Activated CD4-positive, alpha-beta T cell treated with anti-CD3 and anti-CD28 coated beads, Interleukin-2, amount 10 ng/mL, durations not matched to agents 24 days and 14 days (primary cell): ENCODE results near the gene ABCC9. TPM values are rescaled to one million over a fixed set of nuclear protein-coding genes. Genes with fewer than 3 reads are reported as not detected.
"Not testable (repeated sequence)": the region's sequence is repeated elsewhere in the genome, so short reads cannot be mapped to it uniquely, and the experiment has no call there.

Experiments
- DNase-seq: peaks from one replicate; pipeline ENCODE4 v3.0.0; 2022
- H3K27ac Mint-ChIP-seq: one replicate; pipeline ENCODE4 v1.8.0; 2022; ENCODE audit warnings: mild to moderate bottlenecking, mixed read lengths
- H3K27me3 Mint-ChIP-seq: one replicate; pipeline ENCODE4 v1.8.0; 2022; ENCODE audit warnings: mixed read lengths
- H3K36me3 Mint-ChIP-seq: one replicate; pipeline ENCODE4 v1.8.0; 2022; ENCODE audit warnings: low read depth, mild to moderate bottlenecking, mixed read lengths
- H3K4me1 Mint-ChIP-seq: one replicate; pipeline ENCODE4 v1.8.0; 2021; ENCODE audit warnings: mixed read lengths
- H3K4me3 Mint-ChIP-seq: one replicate; pipeline ENCODE4 v1.8.0; 2022; ENCODE audit warnings: mild to moderate bottlenecking, moderate library complexity, mixed read lengths
- H3K9me3 Mint-ChIP-seq: one replicate; pipeline ENCODE4 v1.8.0; 2021; ENCODE audit warnings: mixed read lengths
- intact Hi-C: fragments of 100-400 bp; cut with micrococcal nuclease; formaldehyde crosslinking; loops from one replicate; pipeline ENCODE4 v1.15.1; 2023
- total RNA-seq: library from RNA; stranded (reverse); gene quantifications from 2 replicates; pipeline ENCODE4 v1.2.3, GENCODE V29; 2022

Gene ABCC9
- total RNA-seq, 1 donor from 2014 or later = not detected

DNA sequence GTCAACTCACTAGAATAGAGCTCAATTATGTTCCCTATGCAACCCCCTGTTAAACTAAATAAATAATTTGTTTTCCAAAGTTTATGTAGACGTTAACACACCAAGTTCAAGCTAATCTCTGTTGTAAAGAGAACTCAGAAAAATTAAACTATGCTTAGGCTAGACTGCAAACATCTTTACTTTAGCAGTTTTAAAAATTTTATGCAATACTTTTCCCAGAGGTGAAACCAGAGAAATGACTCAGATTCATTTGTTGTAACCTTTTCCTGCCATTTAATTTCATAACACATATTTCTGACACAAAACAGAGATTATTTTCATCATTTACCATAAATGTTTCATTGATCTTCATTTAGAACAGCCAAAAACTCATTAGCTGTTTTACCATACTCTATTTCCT, 27.4 kb downstream of the ABCC9 start:
- no peak overlapping the region for H3K27ac Mint-ChIP-seq
- no peaks in the 10 kb centered on the region for H3K4me1 Mint-ChIP-seq
- no peak for DNase-seq
- H3K36me3 Mint-ChIP-seq = no peaks in the 10 kb centered on the region
- H3K27me3 Mint-ChIP-seq = peaks cover 1% of the 10 kb centered on the region
- H3K9me3 Mint-ChIP-seq = no peaks in the 10 kb centered on the region
- intact Hi-C loops = no loop called here
- no peak overlapping the region for H3K4me3 Mint-ChIP-seq

DNA sequence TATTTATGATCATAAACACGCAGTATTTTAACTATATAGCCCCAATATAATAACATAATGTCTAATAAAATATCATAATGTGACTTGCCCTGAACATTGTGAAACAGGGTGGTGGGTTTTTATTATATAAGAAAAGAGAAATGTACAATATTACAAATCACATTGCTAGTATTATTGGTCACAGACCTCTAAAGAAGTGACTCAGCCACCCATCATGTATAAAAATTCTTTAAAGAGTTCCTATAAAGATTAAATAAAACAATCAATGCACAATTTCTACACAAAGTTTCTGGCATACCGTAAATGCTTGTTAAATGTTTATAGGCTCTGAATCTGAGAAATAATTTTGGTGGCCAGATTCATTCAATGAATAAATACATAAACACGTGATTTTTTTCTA, 28.9 kb downstream of the ABCC9 start:
- no peak for DNase-seq
- Mint-ChIP-seq H3K27ac (no peak overlapping the region), H3K27me3 (no peaks in the 10 kb centered on the region), H3K36me3 (no peaks in the 10 kb centered on the region), H3K4me1 (no peaks in the 10 kb centered on the region), H3K9me3 (no peaks in the 10 kb centered on the region), H3K4me3 (no peak overlapping the region)
- intact Hi-C loops = no loop called here

- Mint-ChIP-seq H3K27me3 (no peaks in the 10 kb centered on the region), H3K9me3 (no peaks in the 10 kb centered on the region), H3K36me3 (no peaks in the 10 kb centered on the region), H3K27ac (no peak overlapping the region), H3K4me3 (no peak overlapping the region), H3K4me1 (no peaks in the 10 kb centered on the region)
- no peak for DNase-seq
- intact Hi-C loops = no loop called here
Measured at GRCh38 chr12:21911832-21912231, 29.4 kb downstream of the ABCC9 start.

GRCh38 chr12:21910657-21911056, 30.6 kb downstream of the ABCC9 start:
- no peak for DNase-seq
- Mint-ChIP-seq H3K27me3 (no peaks in the 10 kb centered on the region), H3K36me3 (no peaks in the 10 kb centered on the region), H3K9me3 (no peaks in the 10 kb centered on the region), H3K4me3 (no peak overlapping the region), H3K4me1 (no peaks in the 10 kb centered on the region), H3K27ac (no peak overlapping the region)
- intact Hi-C loops = no loop called here

DNA sequence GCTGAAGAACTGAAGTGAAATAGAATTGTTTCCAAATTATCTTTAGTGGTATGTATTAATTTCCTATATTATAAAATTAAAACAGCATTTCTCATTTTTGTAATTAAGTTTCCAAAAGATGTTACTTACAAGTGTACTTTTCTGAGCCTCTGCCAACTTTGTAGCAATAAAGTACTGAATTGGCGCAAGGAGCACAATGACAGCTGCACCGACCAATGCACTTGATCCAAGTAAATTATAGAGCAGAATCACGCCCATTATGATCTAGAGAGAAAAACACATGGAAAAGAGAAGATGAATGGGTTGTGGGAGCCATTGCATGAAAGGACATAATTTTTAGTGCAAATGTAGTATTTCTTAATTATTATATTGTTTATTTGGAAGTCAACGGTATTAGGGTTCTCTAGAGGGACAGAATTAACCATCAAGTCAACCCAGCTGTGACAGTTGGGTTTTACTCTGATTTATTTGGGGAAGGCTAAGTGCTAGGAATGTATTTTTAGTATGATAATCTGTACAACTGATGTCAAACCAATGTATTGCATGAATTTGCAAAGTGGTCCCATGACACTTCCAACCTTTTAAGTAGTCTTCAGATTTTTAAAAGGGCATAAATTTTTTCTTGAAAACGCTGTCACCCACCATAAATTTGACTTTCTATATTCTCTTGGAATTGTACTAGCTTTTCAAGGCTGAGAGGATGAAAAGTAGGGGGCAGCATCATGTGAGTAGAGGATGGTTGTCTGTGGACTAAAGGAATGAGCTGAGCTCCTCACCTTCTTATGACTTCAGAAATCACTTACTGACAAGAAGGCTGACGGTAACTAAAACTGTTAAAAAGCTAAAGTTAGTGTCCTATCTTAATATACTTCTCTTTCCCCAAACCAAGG, 33.0 kb downstream of the ABCC9 start:
- no peak overlapping the region for H3K4me3 Mint-ChIP-seq
- H3K36me3 Mint-ChIP-seq = no peaks in the 10 kb centered on the region
- H3K27me3 Mint-ChIP-seq = no peaks in the 10 kb centered on the region
- intact Hi-C loops = no loop called here
- no peak for DNase-seq
- no peaks in the 10 kb centered on the region for H3K4me1 Mint-ChIP-seq
- H3K27ac Mint-ChIP-seq = no peak overlapping the region
- no peaks in the 10 kb centered on the region for H3K9me3 Mint-ChIP-seq

GRCh38 chr12:21906919-21907493, 34.2 kb downstream of the ABCC9 start:
- no peaks in the 10 kb centered on the region for H3K9me3 Mint-ChIP-seq
- no peak overlapping the region for H3K4me3 Mint-ChIP-seq
- intact Hi-C loops = no loop called here
- no peak for DNase-seq
- no peaks in the 10 kb centered on the region for H3K4me1 Mint-ChIP-seq
- no peak overlapping the region for H3K27ac Mint-ChIP-seq
- no peaks in the 10 kb centered on the region for H3K27me3 Mint-ChIP-seq
- no peaks in the 10 kb centered on the region for H3K36me3 Mint-ChIP-seq

GRCh38 chr12:21899532-21899931, 41.7 kb downstream of the ABCC9 start:
- H3K4me1 Mint-ChIP-seq, intact Hi-C loops, H3K27ac Mint-ChIP-seq: not testable (repeated sequence)

DNA sequence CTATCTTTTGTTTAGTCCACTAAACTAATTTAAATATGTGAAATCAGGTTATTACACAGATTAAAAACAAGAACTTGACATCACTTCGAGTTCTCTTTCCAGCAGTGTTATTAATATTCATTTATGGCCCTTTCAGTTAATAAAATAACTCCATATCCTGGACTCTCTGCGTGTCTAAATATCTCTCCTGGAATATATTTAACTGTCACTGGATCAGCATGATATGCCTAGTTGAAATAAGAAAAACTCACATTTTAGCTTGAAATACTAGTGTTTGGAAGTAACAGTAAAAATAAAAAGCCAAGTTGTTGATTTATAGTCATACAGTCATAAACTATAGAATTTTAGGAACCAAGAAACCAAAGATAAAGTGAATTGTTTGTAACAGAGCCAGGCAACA, 45.6 kb downstream of the ABCC9 start:
- H3K4me3 Mint-ChIP-seq = no peak overlapping the region
- no peak overlapping the region for H3K27ac Mint-ChIP-seq
- peaks cover 3% of the 10 kb centered on the region for H3K9me3 Mint-ChIP-seq
- H3K27me3 Mint-ChIP-seq = no peaks in the 10 kb centered on the region
- H3K36me3 Mint-ChIP-seq = no peaks in the 10 kb centered on the region
- no peak for DNase-seq
- no peaks in the 10 kb centered on the region for H3K4me1 Mint-ChIP-seq
- intact Hi-C loops = no loop called here

More at GRCh38 chr12:21899532-21899931, 41.7 kb downstream of the ABCC9 start:
- DNase-seq, H3K36me3 Mint-ChIP-seq, H3K27me3 Mint-ChIP-seq, H3K4me3 Mint-ChIP-seq, H3K9me3 Mint-ChIP-seq: not testable (repeated sequence)

GRCh38 chr12:21894792-21895595, 46.2 kb downstream of the ABCC9 start:
- no peak overlapping the region for H3K27ac Mint-ChIP-seq
- H3K4me3 Mint-ChIP-seq = no peak overlapping the region
- DNase-seq = no peak
- no peaks in the 10 kb centered on the region for H3K4me1 Mint-ChIP-seq
- intact Hi-C loops = no loop called here
- no peaks in the 10 kb centered on the region for H3K36me3 Mint-ChIP-seq
- no peaks in the 10 kb centered on the region for H3K9me3 Mint-ChIP-seq
- H3K27me3 Mint-ChIP-seq = no peaks in the 10 kb centered on the region

- no peaks in the 10 kb centered on the region for H3K9me3 Mint-ChIP-seq
- no peak for DNase-seq
- no peaks in the 10 kb centered on the region for H3K36me3 Mint-ChIP-seq
- no peak overlapping the region for H3K27ac Mint-ChIP-seq
- no peaks in the 10 kb centered on the region for H3K27me3 Mint-ChIP-seq
- no peaks in the 10 kb centered on the region for H3K4me1 Mint-ChIP-seq
- no peak overlapping the region for H3K4me3 Mint-ChIP-seq
- intact Hi-C loops = no loop called here
Measured at GRCh38 chr12:21893924-21894323, 47.3 kb downstream of the ABCC9 start.

GRCh38 chr12:21892341-21892740, 48.9 kb downstream of the ABCC9 start:
- no peaks in the 10 kb centered on the region for H3K9me3 Mint-ChIP-seq
- H3K4me3 Mint-ChIP-seq = no peak overlapping the region
- H3K4me1 Mint-ChIP-seq = no peaks in the 10 kb centered on the region
- no peaks in the 10 kb centered on the region for H3K27me3 Mint-ChIP-seq
- DNase-seq = no peak
- intact Hi-C loops = no loop called here
- H3K27ac Mint-ChIP-seq = no peak overlapping the region
- H3K36me3 Mint-ChIP-seq = no peaks in the 10 kb centered on the region

- no peak overlapping the region for H3K27ac Mint-ChIP-seq
- no peak overlapping the region for H3K4me3 Mint-ChIP-seq
- H3K27me3 Mint-ChIP-seq = no peaks in the 10 kb centered on the region
- no peak for DNase-seq
- H3K9me3 Mint-ChIP-seq = no peaks in the 10 kb centered on the region
- intact Hi-C loops = no loop called here
- H3K4me1 Mint-ChIP-seq = no peaks in the 10 kb centered on the region
- H3K36me3 Mint-ChIP-seq = no peaks in the 10 kb centered on the region
Measured at GRCh38 chr12:21891751-21892217, 49.4 kb downstream of the ABCC9 start.

DNA sequence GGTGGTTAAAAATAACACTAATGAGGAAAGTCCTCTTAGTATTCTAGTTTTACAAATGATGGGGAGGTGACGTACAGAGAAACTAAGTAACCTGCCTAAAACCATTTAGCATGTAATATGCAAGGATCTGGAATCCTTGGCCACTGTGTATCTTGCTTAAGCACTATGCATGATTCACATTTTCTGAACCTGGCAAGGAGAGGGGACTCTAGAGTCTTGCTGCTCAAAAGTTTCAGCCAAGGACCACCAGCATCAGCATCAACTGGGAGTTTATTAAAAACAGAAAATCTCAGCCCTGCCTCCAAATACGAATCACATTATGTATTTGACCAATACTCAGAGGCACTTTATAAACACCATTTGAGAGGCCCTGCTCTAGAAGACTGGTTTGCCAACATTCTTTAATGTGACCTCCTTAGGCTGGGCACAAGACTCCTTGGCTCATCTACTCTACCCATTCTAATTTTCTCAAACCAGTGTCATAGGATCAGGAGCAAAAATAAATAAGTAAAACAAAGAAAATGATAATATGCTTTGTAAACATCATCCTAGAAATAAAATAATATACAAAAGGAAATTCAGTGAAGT, 52.9 kb downstream of the ABCC9 start:
- Mint-ChIP-seq H3K36me3 (no peaks in the 10 kb centered on the region), H3K27me3 (no peaks in the 10 kb centered on the region), H3K4me3 (no peak overlapping the region), H3K9me3 (peaks cover 3% of the 10 kb centered on the region), H3K27ac (no peak overlapping the region), H3K4me1 (no peaks in the 10 kb centered on the region)
- intact Hi-C loops = no loop called here
- DNase-seq = no peak

GRCh38 chr12:21884936-21885335, 56.3 kb downstream of the ABCC9 start:
- DNase-seq = no peak
- H3K36me3 Mint-ChIP-seq = no peaks in the 10 kb centered on the region

More at GRCh38 chr12:21884936-21885335, 56.3 kb downstream of the ABCC9 start:
- no peaks in the 10 kb centered on the region for H3K4me1 Mint-ChIP-seq
- no peaks in the 10 kb centered on the region for H3K27me3 Mint-ChIP-seq
- H3K4me3 Mint-ChIP-seq = no peak overlapping the region
- no peak overlapping the region for H3K27ac Mint-ChIP-seq
- H3K9me3 Mint-ChIP-seq = peaks cover 3% of the 10 kb centered on the region
- intact Hi-C loops = no loop called here
